CD1c-positive myeloid dendritic cell (primary cell): ENCODE data around the gene CCND1.
"Not testable (repeated sequence)": the region's sequence is repeated elsewhere in the genome, so short reads cannot be mapped to it uniquely, and the experiment has no call there.

Source experiments
- DNase-seq: peaks from one replicate; pipeline ENCODE4 v3.0.0-alpha.2; 2016; ENCODE audit errors: extremely low spot score

CCND1 gene

GRCh38 chr11:69666752-69667536 lies 26.0 kb downstream of the CCND1 start:
- DNase-seq = no peak

GRCh38 chr11:69667619-69668604 lies 27.0 kb downstream of the CCND1 start:
- no peak for DNase-seq

- DNase-seq = no peak
These were observed 28.5 kb downstream of the CCND1 start for GRCh38 chr11:69669486-69669885.

GRCh38 chr11:69670158-69670845 lies 29.3 kb downstream of the CCND1 start:
- peak; percentile 63 for DNase-seq

GRCh38 chr11:69671734-69672465 lies 30.9 kb downstream of the CCND1 start:
- DNase-seq = no peak

- DNase-seq = peak; percentile 19
These were observed 33.4 kb downstream of the CCND1 start for GRCh38 chr11:69674267-69674885.

GRCh38 chr11:69674886-69675714 lies 34.1 kb downstream of the CCND1 start, which contains the start of gene LTO1:
Gene LTO1 (minus strand): TSS chr11:69675353. CDS start chr11:69675239, 114 bp downstream.
- peak; percentile 96 for DNase-seq

- no peak for DNase-seq
These were observed 36.8 kb downstream of the CCND1 start for GRCh38 chr11:69677749-69678148.

- DNase-seq = no peak
These were observed 39.7 kb downstream of the CCND1 start for GRCh38 chr11:69680688-69681087.

GRCh38 chr11:69682221-69682620 lies 41.3 kb downstream of the CCND1 start:
- DNase-seq = no peak

GRCh38 chr11:69682681-69683326 lies 41.8 kb downstream of the CCND1 start:
- no peak for DNase-seq

GRCh38 chr11:69683764-69684333 lies 42.9 kb downstream of the CCND1 start:
- no peak for DNase-seq

- DNase-seq = no peak
These were observed 43.7 kb downstream of the CCND1 start for GRCh38 chr11:69684651-69685050.

GRCh38 chr11:69685348-69685747 lies 44.4 kb downstream of the CCND1 start:
- no peak for DNase-seq

GRCh38 chr11:69686452-69686851 lies 45.5 kb downstream of the CCND1 start:
- no peak for DNase-seq

GRCh38 chr11:69686856-69687255 lies 45.9 kb downstream of the CCND1 start:
- no peak for DNase-seq

- DNase-seq = not testable (repeated sequence)
These were observed 47.2 kb downstream of the CCND1 start for GRCh38 chr11:69687969-69688771.
